Activated CD4-positive, alpha-beta T cell treated with anti-CD3 and anti-CD28 coated beads, Interleukin-2, amount 10 ng/mL, durations not matched to agents 24 days and 14 days (primary cell): ENCODE data around the gene SFXN1. TPM values are rescaled to one million over a fixed set of nuclear protein-coding genes. Genes with fewer than 3 reads are reported as not detected.

Source experiments
- DNase-seq: peaks from one replicate; pipeline ENCODE4 v3.0.0; 2022
- H3K27ac Mint-ChIP-seq: one replicate; pipeline ENCODE4 v1.8.0; 2022; ENCODE audit warnings: mild to moderate bottlenecking, mixed read lengths
- H3K27me3 Mint-ChIP-seq: one replicate; pipeline ENCODE4 v1.8.0; 2022; ENCODE audit warnings: mixed read lengths
- H3K36me3 Mint-ChIP-seq: one replicate; pipeline ENCODE4 v1.8.0; 2022; ENCODE audit warnings: low read depth, mild to moderate bottlenecking, mixed read lengths
- H3K4me1 Mint-ChIP-seq: one replicate; pipeline ENCODE4 v1.8.0; 2021; ENCODE audit warnings: mixed read lengths
- H3K4me3 Mint-ChIP-seq: one replicate; pipeline ENCODE4 v1.8.0; 2022; ENCODE audit warnings: mild to moderate bottlenecking, moderate library complexity, mixed read lengths
- H3K9me3 Mint-ChIP-seq: one replicate; pipeline ENCODE4 v1.8.0; 2021; ENCODE audit warnings: mixed read lengths
- intact Hi-C: fragments of 100-400 bp; cut with micrococcal nuclease; formaldehyde crosslinking; loops from one replicate; pipeline ENCODE4 v1.15.1; 2023
- total RNA-seq: library from RNA; stranded (reverse); gene quantifications from 2 replicates; pipeline ENCODE4 v1.2.3, GENCODE V29; 2022

Gene SFXN1
- total RNA-seq, 1 donor from 2014 or later, result 390 TPM

DNA sequence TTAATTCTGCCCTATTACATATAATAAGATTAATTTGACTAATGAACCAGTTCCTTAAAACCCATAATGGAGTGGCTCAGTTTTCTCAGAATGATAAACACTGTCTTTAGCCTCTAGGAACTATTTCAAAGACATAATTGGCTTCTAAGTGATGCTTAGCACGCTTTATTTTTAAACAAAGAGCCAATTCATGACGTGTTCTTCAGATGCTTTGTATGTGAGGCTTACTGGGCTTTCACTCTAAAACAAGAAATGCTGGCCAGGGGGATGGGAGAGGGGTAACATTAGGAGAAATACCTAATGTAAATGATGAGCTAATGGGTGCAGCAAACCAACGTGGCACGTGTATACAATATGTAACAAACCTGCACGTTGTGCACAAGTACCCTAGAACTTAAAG, 7.6 kb upstream of the SFXN1 start:
- intact Hi-C loops, result no loop called here
- peaks cover 11% of the 10 kb centered on the region for H3K27me3 Mint-ChIP-seq
- no peak overlapping the region for H3K27ac Mint-ChIP-seq
- H3K4me1 Mint-ChIP-seq, result peaks cover 8% of the 10 kb centered on the region
- H3K36me3 Mint-ChIP-seq, result no peaks in the 10 kb centered on the region
- no peak overlapping the region for H3K4me3 Mint-ChIP-seq
- DNase-seq, result no peak
- peaks cover 3% of the 10 kb centered on the region for H3K9me3 Mint-ChIP-seq

- peaks cover 3% of the 10 kb centered on the region for H3K9me3 Mint-ChIP-seq
- H3K27me3 Mint-ChIP-seq, result peaks cover 13% of the 10 kb centered on the region
- no peak for DNase-seq
- H3K4me1 Mint-ChIP-seq, result peaks cover 10% of the 10 kb centered on the region
- no peaks in the 10 kb centered on the region for H3K36me3 Mint-ChIP-seq
- intact Hi-C loops, result no loop called here
- H3K27ac Mint-ChIP-seq, result no peak overlapping the region
- no peak overlapping the region for H3K4me3 Mint-ChIP-seq
Observed at GRCh38 chr5:175471196-175471595, 7.2 kb upstream of the SFXN1 start.

DNA sequence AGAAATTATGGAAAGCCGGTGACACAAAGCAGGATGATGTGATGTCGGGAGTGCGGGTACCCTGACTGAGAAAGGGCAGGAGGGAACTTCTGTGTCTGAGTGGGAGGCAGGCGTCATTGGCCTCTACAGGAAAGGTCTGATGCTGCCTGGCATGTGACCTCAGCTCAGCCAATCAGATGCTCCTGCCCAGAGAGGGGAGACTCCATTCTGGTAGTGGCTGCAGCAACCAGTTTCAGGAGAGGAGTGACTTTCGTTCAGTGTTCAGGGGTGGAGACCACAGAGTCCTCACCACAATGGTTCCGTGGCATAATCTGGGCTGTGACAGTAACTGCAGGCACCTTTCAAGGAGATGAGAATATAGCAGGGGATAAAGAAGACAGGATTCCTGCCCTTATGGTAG, 6.7 kb upstream of the SFXN1 start:
- Mint-ChIP-seq H3K9me3 (peaks cover 3% of the 10 kb centered on the region), H3K27ac (no peak overlapping the region), H3K4me3 (no peak overlapping the region), H3K36me3 (no peaks in the 10 kb centered on the region), H3K27me3 (peaks cover 13% of the 10 kb centered on the region), H3K4me1 (peaks cover 14% of the 10 kb centered on the region)
- DNase-seq, result peak; percentile 69
- intact Hi-C loops, result no loop called here

DNA sequence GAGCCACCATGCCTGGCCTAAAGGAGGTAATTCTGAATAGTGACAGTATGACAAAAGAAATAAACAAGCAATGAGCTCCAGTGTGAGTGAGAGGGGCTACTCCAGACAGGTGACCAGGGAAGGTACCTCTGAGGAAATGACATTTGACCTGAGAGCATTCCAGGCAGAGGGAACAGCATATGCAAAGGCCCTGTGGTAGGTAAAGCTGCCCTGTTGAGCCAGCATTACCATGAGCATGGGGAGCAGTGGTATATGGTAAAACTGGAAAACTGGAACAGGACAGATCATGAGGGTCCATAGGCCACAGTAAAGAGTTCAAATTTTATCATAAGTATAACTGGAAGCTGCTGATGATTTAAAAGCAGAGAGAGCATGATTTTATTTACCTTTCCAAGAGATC, 6.0 kb upstream of the SFXN1 start:
- H3K4me1 Mint-ChIP-seq, result peaks cover 15% of the 10 kb centered on the region
- H3K27ac Mint-ChIP-seq, result no peak overlapping the region
- intact Hi-C loops, result no loop called here
- H3K9me3 Mint-ChIP-seq, result peaks cover 3% of the 10 kb centered on the region
- H3K27me3 Mint-ChIP-seq, result peaks cover 13% of the 10 kb centered on the region
- H3K36me3 Mint-ChIP-seq, result no peaks in the 10 kb centered on the region
- H3K4me3 Mint-ChIP-seq, result no peak overlapping the region
- DNase-seq, result no peak

GRCh38 chr5:175475248-175475647, 3.1 kb upstream of the SFXN1 start:
- no peak for DNase-seq
- Mint-ChIP-seq H3K27me3 (peaks cover 11% of the 10 kb centered on the region), H3K36me3 (peaks cover 14% of the 10 kb centered on the region), H3K4me1 (peaks cover 27% of the 10 kb centered on the region), H3K27ac (no peak overlapping the region), H3K4me3 (no peak overlapping the region), H3K9me3 (peaks cover 3% of the 10 kb centered on the region)
- intact Hi-C loops, result no loop called here

DNA sequence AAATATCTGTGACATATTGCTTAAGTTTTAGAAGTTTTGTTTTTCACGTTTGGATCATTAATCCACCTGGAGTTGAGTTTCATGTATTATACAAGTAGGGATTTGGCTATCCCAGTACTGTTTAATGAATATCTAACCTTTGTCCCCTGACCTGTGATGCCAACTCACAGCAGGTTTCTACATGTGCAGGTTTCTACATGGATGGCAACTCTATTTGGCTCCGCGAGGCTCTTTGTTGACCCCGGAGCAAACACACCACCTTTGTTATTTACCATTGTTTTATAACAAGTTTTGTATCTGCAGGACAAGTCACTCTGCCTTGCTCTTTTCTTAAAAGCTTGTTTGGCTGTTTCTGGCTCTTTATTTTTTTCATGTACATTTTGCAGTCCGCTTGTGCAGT, 920 bp upstream of the SFXN1 start:
- no peak for DNase-seq
- Mint-ChIP-seq H3K4me3 (peak overlapping the region; percentile 77), H3K27ac (no peak overlapping the region), H3K36me3 (peaks cover 34% of the 10 kb centered on the region), H3K4me1 (peaks cover 38% of the 10 kb centered on the region), H3K9me3 (peaks cover 3% of the 10 kb centered on the region), H3K27me3 (peaks cover 11% of the 10 kb centered on the region)
- intact Hi-C loops, result no loop called here

DNA sequence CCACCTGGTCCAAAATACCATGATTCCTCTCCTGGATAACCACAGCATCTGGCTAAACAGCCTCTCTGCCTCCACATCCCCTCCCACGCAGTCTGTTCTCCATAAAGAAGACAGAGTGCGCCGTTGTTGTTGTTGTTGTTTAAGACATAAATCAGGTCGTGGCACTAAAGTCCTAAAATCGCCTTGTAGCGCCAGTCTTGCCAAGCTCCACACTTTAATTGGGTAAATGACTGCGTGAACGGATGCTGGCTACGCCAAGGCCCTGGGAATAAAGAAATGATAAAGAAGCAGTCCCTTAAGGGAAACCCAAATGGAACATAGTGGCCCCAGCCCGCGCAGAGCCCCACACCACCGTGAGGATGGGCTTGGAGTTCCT, 364 bp upstream of the SFXN1 start:
- Mint-ChIP-seq H3K4me3 (peak overlapping the region; percentile 77), H3K9me3 (peaks cover 3% of the 10 kb centered on the region), H3K27ac (peak overlapping the region; percentile 71), H3K36me3 (peaks cover 38% of the 10 kb centered on the region), H3K4me1 (peaks cover 43% of the 10 kb centered on the region), H3K27me3 (peaks cover 11% of the 10 kb centered on the region)
- no peak for DNase-seq
- intact Hi-C loops, result loop anchor here (1.0 to 2.0 kb wide), 3 partner anchors 13 to 179 kb away; no protein-coding TSS in a partner anchor

DNA sequence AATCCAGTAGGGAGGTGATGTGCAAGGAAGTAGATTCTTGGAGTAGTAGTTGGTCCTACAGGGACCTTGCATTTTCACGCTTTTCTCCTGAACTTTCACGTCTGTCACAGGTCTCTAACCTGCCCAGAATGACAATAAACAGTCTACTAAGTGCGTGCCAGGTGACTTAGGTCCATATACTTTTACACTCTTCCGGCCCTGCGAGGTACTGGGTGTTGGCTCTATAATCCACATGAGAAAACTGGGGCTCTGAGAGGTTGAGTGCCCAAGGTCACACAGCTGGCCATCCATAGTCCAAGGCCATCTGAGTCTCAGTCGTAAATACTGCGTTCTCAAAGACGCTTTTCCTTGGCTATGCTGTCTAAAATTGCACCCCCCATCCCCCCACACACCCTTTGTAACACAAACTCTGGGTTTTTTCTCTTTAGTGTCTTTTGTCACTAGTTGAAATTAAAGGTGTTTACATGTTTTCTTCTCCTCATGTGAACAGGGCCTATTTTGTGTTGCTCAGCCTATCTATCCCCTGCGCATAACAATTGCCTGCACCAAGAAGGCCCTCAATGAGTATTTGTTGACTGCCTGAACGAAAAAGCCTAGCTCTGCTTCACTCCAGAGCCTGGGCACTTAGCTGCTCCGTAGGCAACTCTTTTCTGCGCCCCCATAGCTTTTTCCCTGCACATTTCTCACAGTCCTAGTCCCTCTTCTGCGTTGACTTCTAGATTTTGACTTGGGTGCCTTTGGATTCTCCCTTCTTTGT, 943 bp downstream of the SFXN1 start:
- peak overlapping the region; percentile 95 for H3K4me3 Mint-ChIP-seq
- no peak for DNase-seq
- peaks cover 3% of the 10 kb centered on the region for H3K9me3 Mint-ChIP-seq
- peaks cover 6% of the 10 kb centered on the region for H3K27me3 Mint-ChIP-seq
- H3K27ac Mint-ChIP-seq, result peak overlapping the region; percentile 94
- H3K4me1 Mint-ChIP-seq, result peaks cover 55% of the 10 kb centered on the region
- intact Hi-C loops, result loop anchor here (2.0 kb wide), 1 partner anchor 15 kb away; no protein-coding TSS in a partner anchor
- peaks cover 51% of the 10 kb centered on the region for H3K36me3 Mint-ChIP-seq

DNA sequence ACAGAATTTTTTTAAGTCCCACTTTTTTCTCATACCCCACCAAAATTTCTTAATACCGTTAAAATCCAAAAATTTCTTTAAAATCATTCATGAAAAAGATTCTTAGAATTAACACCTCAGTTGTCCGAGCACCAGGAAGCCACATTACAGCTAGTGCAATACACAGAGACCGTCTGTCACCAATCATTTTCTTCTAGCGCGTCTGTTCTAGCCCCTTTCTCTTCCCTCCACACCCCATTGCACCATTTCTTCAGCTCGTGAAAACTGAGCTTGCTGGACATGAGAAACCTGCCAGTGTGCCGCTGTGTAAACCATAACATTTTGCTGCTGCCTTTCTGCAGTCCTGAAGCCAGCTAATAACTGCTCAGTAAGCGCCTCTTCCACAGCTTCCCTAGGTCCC, 5.0 kb downstream of the SFXN1 start:
- Mint-ChIP-seq H3K4me1 (peaks cover 72% of the 10 kb centered on the region), H3K9me3 (no peaks in the 10 kb centered on the region), H3K36me3 (peaks cover 87% of the 10 kb centered on the region), H3K27me3 (no peaks in the 10 kb centered on the region), H3K27ac (peak overlapping the region; percentile 70), H3K4me3 (peak overlapping the region; percentile 95)
- intact Hi-C loops, result no loop called here
- no peak for DNase-seq

GRCh38 chr5:175484322-175484721, 6.0 kb downstream of the SFXN1 start:
- Mint-ChIP-seq H3K36me3 (peaks cover 89% of the 10 kb centered on the region), H3K27ac (peak overlapping the region; percentile 31), H3K9me3 (no peaks in the 10 kb centered on the region), H3K27me3 (no peaks in the 10 kb centered on the region), H3K4me3 (peak overlapping the region; percentile 5), H3K4me1 (peaks cover 82% of the 10 kb centered on the region)
- DNase-seq, result no peak
- intact Hi-C loops, result no loop called here

- intact Hi-C loops, result no loop called here
- DNase-seq, result no peak
- Mint-ChIP-seq H3K9me3 (no peaks in the 10 kb centered on the region), H3K27me3 (no peaks in the 10 kb centered on the region), H3K36me3 (peaks cover 88% of the 10 kb centered on the region), H3K27ac (peak overlapping the region; percentile 18), H3K4me3 (peak overlapping the region; percentile 5), H3K4me1 (peaks cover 83% of the 10 kb centered on the region)
Observed at GRCh38 chr5:175484829-175485228, 6.5 kb downstream of the SFXN1 start.

DNA sequence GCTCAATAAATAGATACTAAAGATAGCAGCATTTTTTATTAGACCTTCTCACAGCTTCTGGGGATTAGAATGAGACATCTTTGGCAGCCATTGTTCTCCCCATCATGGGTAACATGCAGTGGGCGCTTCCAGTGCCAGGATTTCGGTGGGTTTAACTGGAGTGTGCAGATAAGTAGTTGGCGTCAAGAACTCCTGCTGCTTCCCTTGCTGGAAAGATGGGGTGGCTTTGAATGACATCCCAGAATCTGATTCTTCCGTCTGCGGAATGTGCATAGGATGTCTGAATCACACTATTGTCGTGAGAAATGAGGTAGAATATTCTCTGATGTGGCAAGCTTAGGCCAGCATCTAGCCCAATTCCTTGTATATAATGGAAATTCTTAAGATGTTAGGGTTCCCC, 7.3 kb downstream of the SFXN1 start:
- intact Hi-C loops, result no loop called here
- Mint-ChIP-seq H3K27ac (peak overlapping the region; percentile 55), H3K4me1 (peaks cover 77% of the 10 kb centered on the region), H3K27me3 (no peaks in the 10 kb centered on the region), H3K4me3 (no peak overlapping the region), H3K36me3 (peaks cover 86% of the 10 kb centered on the region), H3K9me3 (no peaks in the 10 kb centered on the region)
- no peak for DNase-seq

GRCh38 chr5:175487514-175488222, 9.3 kb downstream of the SFXN1 start:
- peaks cover 77% of the 10 kb centered on the region for H3K36me3 Mint-ChIP-seq
- intact Hi-C loops, result no loop called here
- peak overlapping the region; percentile 20 for H3K4me3 Mint-ChIP-seq
- H3K9me3 Mint-ChIP-seq, result no peaks in the 10 kb centered on the region
- H3K27ac Mint-ChIP-seq, result peak overlapping the region; percentile 39
- no peak for DNase-seq
- peaks cover 64% of the 10 kb centered on the region for H3K4me1 Mint-ChIP-seq
- no peaks in the 10 kb centered on the region for H3K27me3 Mint-ChIP-seq

DNA sequence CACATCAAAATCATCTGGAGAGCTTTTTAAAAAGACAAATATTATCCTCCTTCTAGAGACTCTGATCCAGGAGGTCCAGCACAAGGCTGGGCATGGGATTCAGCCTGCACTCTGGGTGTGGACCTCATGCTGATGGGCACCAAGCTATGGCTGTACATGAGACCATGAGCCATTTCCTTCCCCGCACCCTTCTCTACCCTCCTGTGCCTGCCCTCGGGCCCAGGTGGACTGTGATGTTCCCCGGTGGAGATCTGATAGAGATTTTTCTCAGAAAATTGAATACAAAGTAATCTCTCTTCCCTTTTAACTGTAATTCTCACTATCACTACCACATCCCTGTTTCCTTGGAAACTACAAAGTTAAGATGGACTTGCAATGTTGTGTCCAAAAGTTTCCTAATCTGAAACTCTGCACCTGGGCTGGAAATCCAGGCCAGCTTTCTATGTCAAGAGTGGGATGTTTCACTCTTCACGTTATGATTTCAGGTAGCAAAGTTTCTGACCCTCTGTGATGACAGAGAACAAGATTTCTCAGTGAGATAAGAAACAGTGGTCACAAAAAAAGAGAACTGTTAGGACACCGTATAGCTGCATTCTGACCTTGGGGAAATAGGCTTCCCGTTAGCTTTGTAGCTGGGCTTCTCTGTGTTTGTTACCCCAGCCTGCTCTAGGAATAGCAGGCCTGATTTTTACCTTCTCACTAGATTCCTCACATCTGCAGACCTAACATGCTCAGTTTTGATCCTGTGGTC, 11.5 kb downstream of the SFXN1 start:
- peak overlapping the region; percentile 17 for H3K27ac Mint-ChIP-seq
- no peak for DNase-seq
- intact Hi-C loops, result no loop called here
- peaks cover under 1% of the 10 kb centered on the region for H3K9me3 Mint-ChIP-seq
- H3K36me3 Mint-ChIP-seq, result peaks cover 74% of the 10 kb centered on the region
- H3K27me3 Mint-ChIP-seq, result no peaks in the 10 kb centered on the region
- peak overlapping the region; percentile 4 for H3K4me3 Mint-ChIP-seq
- H3K4me1 Mint-ChIP-seq, result peaks cover 53% of the 10 kb centered on the region
